HG03521 (cell line): ENCODE measurements around the gene ANKHD1.
"Not testable (repeated sequence)": the region's sequence is repeated elsewhere in the genome, so short reads cannot be mapped to it uniquely, and the experiment has no call there.

Source experiments
- ATAC-seq: cut with Tn5 transposase; IDR thresholded peaks from one replicate; pipeline ENCODE4 v1.9.1; 2021; ENCODE audit warnings: mild to moderate bottlenecking, moderate library complexity; ENCODE audit not compliant: unreplicated experiment

The ANKHD1 gene

GRCh38 chr5:140421375-140421774 is 19.7 kb downstream of the ANKHD1 start:
- ATAC-seq = not testable (repeated sequence)

- no peak for ATAC-seq
These were observed 22.0 kb downstream of the ANKHD1 start for GRCh38 chr5:140423609-140424008.

- ATAC-seq = no peak
These were observed 22.5 kb downstream of the ANKHD1 start for GRCh38 chr5:140424135-140424534.

GRCh38 chr5:140427726-140428125 is 26.1 kb downstream of the ANKHD1 start:
- ATAC-seq = not testable (repeated sequence)

GRCh38 chr5:140429724-140430123 is 28.1 kb downstream of the ANKHD1 start:
- no peak for ATAC-seq

DNA sequence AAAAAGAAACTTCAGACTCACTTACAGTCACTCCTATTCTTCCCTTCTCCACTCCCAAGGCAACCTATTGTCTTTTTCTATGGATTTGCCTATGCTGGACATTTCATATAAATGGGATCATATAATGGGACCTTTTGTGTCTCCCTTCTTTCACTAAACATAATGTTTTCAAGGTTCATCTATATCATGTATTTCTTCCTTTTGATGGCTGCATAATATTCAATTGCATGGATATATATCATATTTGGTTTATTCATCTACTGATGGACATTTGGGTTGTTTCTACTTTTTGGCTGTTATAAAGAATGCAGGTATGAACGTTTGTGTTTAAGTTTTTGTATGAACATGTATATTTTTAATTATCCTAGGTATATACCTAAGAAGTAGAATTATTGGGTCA is 30.6 kb downstream of the ANKHD1 start:
- ATAC-seq = no peak

GRCh38 chr5:140432916-140433315 is 31.3 kb downstream of the ANKHD1 start:
- ATAC-seq = no peak

DNA sequence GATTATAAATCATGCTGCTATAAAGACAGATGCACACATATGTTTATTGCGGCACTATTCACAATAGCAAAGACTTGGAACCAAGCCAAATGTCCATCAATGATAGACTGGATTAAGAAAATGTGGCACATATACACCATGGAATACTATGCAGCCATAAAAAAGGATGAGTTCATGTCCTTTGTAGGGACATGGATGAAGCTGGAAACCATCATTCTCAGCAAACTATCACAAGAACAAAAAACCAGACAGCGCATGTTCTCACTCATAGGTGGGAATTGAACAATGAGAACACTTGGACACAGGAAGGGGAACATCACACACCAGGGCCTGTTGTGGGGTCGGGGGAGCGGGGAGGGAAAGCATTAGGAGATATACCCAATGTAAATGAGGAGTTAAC is 55.7 kb downstream of the ANKHD1 start:
- ATAC-seq = not testable (repeated sequence)

DNA sequence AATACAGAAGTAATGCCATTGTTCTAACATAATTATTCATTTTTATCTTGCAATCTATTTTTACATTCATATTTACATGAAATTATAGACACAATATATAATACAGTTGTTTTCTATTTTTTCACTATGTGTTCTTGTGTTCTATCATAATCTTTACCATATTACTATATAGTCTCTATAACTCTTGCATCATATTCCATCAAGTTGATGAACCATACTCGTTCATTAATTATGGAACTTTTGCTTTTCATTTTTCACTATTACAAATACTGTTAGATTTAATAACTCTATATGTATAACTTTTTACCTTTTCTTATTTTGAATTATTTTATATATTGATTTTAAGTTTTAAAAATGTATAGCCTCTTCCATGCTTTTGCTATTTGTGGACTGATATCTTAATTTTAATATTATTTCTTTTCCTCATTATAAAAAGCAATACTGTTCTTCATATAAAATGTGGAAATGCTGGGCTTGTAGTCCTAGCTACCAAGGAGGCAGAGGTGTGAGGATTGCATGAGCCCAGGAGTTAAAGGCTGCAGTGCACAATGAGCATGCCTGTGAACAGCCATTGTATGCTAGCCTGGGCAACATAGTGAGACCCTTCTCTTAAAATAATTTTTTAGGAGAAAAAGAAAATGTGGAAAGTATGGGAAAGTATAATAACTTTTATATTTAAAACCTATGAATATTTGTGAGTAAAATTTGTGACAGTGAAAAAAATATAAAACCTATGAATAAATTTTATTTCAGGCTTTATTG is 65.5 kb downstream of the ANKHD1 start:
- ATAC-seq = no peak

- ATAC-seq = no peak
These were observed 66.6 kb downstream of the ANKHD1 start for GRCh38 chr5:140468188-140468587.

GRCh38 chr5:140469259-140469658 is 67.6 kb downstream of the ANKHD1 start:
- no peak for ATAC-seq

DNA sequence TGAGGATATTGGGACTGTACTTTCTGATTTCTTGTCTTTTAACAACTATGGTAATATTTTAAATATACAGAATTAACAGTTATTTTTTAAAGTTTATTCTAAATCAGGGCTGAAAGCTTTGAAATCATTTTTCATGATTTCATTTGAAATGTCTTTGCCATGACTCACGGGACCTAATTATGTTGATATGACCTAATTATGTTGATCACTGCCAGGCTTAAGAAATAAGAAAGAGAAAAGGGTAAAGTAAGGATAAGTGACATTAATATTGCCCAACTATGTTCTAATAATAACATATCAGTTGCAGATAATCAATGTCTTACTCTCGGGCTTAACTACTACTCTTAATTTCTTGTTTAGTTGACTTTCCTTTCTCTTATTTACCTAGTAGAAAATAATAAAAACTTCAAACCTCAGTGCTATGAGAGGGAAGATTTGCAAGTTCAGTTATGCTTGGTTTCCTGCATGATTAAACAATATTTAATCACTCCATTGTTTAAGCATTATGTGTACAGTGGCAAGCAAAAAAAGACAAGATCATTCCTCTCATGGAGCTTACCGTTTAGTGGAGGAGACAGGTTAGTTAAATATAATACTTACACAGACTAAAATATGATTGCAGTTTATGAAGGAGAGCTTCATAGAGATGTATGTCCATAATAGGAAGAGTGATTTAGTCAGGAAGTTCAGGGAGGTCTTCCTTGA is 78.8 kb downstream of the ANKHD1 start:
- ATAC-seq = no peak

- ATAC-seq = no peak
These were observed 80.1 kb downstream of the ANKHD1 start for GRCh38 chr5:140481758-140482157.

- no peak for ATAC-seq
These were observed 81.4 kb downstream of the ANKHD1 start for GRCh38 chr5:140483055-140483454.

GRCh38 chr5:140488141-140488540 is 86.5 kb downstream of the ANKHD1 start:
- not testable (repeated sequence) for ATAC-seq

GRCh38 chr5:140488914-140489313 is 87.3 kb downstream of the ANKHD1 start:
- no peak for ATAC-seq

GRCh38 chr5:140497897-140498296 is 96.3 kb downstream of the ANKHD1 start:
- ATAC-seq = no peak

DNA sequence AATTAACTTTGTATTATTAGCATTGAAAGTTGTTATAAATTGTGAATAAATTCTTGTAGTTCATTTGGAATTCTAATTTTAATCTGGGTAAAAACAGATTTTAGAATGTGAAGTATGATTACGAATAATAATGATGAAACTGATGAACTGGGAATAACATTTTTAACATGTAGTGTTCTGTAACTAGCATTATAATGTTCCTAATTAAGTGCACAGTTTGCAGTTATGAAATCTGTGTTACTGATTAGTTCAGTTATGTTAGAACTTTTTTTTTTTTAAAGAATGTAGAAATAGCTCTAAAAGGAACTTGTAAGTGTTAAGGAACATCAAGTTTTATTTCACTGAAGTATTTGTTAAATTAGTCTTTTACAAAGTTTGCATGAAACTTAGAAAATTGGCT is 97.0 kb downstream of the ANKHD1 start:
- ATAC-seq = no peak

DNA sequence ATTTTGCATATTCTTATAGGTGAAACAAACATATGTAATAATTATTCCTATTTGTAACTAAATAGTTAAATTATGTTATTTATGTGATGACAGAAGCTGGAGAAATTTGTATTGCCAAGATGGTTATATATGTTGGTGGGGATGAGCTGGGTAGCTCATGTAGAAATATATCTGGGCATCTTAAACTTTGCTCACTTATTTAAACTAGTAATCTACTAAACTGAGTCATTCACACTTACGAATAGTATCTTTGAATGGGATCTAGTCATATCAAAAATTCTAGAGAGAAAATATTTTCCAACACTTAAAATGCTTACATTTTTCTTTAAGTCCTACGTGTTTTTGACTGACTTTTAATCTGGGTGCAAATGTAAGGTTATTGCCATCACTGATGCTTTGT is 101.2 kb downstream of the ANKHD1 start:
- no peak for ATAC-seq

- ATAC-seq = no peak
These were observed 108.3 kb downstream of the ANKHD1 start for GRCh38 chr5:140509898-140510297.

- ATAC-seq = no peak
These were observed 111.5 kb downstream of the ANKHD1 start for GRCh38 chr5:140513124-140513523.

DNA sequence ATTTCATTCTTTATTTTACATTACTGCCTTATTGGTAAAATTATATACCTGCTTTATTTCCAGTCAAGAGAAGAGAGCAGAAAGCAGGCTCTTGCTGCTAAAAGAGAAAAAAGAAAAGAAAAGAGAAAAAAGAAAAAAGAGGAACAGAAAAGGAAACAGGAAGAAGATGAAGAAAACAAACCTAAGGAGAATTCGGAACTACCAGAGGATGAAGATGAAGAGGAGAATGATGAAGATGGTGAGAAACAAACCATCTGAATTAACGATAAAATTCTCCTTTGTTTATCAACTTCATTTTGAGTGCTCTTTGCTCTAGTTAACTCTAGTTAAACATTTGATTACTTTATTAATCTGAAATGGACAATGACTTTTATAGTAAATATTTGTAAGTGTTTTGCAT is 122.4 kb downstream of the ANKHD1 start:
- ATAC-seq = no peak
